ENCODE data around the gene YEATS2. TPM values are rescaled to one million over a fixed set of nuclear protein-coding genes. Genes with fewer than 3 reads are reported as not detected.

YEATS2 gene
- total RNA-seq, 1 donor from 2014 or later = 30.7 TPM

DNA sequence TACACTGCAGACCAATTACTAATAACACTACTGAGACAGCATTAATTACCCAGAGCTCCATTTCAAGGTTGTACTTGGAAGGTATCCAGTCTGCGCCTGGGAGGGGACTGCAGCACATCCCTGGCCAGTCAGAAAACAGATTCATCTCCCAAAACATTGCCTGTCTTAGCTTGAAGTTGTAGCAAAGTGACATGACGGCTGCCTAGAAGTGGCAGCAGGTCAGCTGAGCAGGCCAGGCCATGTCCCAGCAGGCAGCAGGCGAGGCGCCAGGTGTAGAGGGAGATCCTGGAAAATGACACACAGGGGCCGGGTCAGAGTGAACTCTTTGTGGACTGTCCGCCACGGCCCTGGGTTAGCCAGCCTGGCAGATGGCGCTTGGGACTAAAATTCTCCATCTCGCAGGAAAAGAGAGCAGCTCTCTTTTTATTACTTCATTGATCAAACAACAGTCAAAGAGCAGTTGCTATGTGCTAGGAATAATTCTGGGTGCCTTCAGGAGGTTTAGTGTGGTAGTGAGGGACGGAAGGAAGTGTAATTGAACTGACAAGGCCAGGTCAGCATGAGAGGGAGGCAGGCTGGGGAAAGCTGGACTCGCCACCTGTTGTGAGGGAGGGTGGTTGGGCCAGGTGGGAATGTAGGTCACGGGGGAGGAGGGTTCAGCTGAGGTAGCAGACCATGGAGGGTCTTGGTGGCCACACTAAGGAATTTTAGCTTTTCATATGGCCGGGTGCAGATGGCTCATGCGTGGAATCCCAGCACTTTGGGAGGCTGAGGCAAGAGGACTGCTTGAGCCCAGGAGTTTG, 129.1 kb downstream of the YEATS2 start:
- Histone ChIP-seq H3K4me3 (no peak overlapping the region), H3K27ac (no peak overlapping the region), H3K36me3 (peaks cover 29% of the 10 kb centered on the region), H3K27me3 (no peaks in the 10 kb centered on the region), H3K9me3 (no peaks in the 10 kb centered on the region), H3K4me1 (peaks cover 16% of the 10 kb centered on the region)
- ATAC-seq (no peak), DNase-seq (no peak)
- intact Hi-C loops (cut with DNase I) = no loop called here
- TF ChIP-seq, protein P1, sequence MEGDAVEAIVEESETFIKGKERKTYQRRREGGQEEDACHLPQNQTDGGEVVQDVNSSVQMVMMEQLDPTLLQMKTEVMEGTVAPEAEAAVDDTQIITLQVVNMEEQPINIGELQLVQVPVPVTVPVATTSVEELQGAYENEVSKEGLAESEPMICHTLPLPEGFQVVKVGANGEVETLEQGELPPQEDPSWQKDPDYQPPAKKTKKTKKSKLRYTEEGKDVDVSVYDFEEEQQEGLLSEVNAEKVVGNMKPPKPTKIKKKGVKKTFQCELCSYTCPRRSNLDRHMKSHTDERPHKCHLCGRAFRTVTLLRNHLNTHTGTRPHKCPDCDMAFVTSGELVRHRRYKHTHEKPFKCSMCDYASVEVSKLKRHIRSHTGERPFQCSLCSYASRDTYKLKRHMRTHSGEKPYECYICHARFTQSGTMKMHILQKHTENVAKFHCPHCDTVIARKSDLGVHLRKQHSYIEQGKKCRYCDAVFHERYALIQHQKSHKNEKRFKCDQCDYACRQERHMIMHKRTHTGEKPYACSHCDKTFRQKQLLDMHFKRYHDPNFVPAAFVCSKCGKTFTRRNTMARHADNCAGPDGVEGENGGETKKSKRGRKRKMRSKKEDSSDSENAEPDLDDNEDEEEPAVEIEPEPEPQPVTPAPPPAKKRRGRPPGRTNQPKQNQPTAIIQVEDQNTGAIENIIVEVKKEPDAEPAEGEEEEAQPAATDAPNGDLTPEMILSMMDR (IDR thresholded peaks at IDR 0.05) = no peak

DNA sequence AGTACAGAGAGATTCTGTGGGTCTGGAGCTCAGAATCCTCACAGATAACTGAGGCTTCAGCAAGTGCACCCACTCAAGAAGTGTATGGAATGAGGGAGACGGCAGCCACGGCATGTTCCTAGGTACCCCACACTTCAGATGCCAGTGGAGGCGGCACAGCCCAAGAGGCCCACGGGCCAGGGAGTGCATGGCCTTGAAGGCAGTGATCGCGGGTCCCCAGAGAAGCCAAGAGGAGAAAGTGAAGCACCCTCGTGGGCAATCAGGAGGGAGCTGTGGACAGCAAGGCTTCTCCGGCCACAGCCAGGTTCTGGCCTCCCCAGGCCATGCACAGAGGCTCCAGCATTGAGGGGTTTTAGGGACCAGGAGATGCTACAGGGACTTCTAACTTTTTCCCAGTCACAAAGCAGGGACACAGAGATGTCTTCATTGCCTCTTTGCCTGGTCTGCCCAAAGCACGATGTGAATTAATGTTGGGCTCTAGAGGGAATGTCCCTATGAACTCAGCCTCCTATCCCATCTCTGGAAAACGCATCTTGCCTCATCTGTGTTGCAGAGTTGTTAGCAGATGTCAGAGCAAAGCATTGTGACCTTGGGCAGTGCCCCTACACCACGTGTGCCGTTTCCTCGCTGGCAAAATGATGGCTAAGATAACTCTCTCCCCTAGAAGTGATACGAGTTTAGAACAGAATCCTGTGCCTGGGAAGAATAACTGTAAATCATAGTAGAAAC, 130.4 kb downstream of the YEATS2 start:
- ATAC-seq (no peak), DNase-seq (no peak)
- TF ChIP-seq, protein P1 (IDR thresholded peaks at IDR 0.05) = no peak
- H3K27ac ChIP-seq = no peak overlapping the region
- intact Hi-C loops (cut with DNase I) = no loop called here
- peaks cover 16% of the 10 kb centered on the region for H3K4me1 ChIP-seq
- no peaks in the 10 kb centered on the region for H3K27me3 ChIP-seq
- peaks cover 41% of the 10 kb centered on the region for H3K36me3 ChIP-seq
- H3K4me3 ChIP-seq = no peak overlapping the region
- H3K9me3 ChIP-seq = no peaks in the 10 kb centered on the region

DNA sequence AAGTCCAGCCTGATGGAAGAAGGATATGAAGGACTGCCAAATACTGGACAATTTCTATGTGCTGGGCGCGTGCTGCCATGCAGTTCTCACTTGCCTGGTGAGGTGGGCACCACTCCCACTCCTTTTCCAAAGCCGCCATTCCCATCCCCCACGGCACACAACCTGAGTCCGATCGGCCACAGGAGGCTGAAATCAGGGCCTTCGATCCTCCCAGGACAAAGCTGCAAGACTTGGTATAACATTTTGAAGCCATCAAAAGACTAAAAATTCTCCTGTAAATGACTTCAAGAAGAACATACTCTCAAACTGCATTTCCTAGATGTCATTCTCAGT, 130.9 kb downstream of the YEATS2 start:
- H3K9me3 ChIP-seq = no peaks in the 10 kb centered on the region
- intact Hi-C loops (cut with DNase I) = no loop called here
- no peaks in the 10 kb centered on the region for H3K27me3 ChIP-seq
- no peak overlapping the region for H3K27ac ChIP-seq
- H3K4me1 ChIP-seq = peaks cover 16% of the 10 kb centered on the region
- DNase-seq (no peak), ATAC-seq (no peak)
- peaks cover 47% of the 10 kb centered on the region for H3K36me3 ChIP-seq
- TF ChIP-seq, protein P1 (IDR thresholded peaks at IDR 0.05) = no peak
- no peak overlapping the region for H3K4me3 ChIP-seq

DNA sequence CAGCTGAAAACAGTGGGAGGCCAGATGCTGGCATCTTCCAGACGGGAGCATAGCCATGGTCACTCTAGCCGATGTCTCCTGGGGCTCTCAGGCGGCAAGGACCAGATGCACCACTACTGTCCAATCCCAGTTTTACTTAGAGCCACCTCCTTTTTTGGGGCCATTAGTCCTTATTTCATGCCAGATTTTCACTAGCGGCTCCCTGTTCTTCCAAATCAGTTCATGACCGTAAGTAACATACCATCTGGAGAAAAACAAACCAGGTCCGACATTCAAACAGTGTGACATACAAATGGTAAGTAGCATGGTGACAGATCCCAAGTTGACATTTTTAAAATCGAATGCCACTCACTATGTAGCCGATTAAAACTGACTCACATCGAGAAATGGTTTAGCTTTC, 131.9 kb downstream of the YEATS2 start:
- DNase-seq = no peak
- ATAC-seq = no peak
- H3K4me1 ChIP-seq = peaks cover 8% of the 10 kb centered on the region
- H3K27me3 ChIP-seq = no peaks in the 10 kb centered on the region
- no peak overlapping the region for H3K27ac ChIP-seq
- H3K9me3 ChIP-seq = no peaks in the 10 kb centered on the region
- intact Hi-C loops (cut with DNase I) = no loop called here
- peaks cover 56% of the 10 kb centered on the region for H3K36me3 ChIP-seq
- TF ChIP-seq, protein P1 (IDR thresholded peaks at IDR 0.05) = no peak
- no peak overlapping the region for H3K4me3 ChIP-seq

DNA sequence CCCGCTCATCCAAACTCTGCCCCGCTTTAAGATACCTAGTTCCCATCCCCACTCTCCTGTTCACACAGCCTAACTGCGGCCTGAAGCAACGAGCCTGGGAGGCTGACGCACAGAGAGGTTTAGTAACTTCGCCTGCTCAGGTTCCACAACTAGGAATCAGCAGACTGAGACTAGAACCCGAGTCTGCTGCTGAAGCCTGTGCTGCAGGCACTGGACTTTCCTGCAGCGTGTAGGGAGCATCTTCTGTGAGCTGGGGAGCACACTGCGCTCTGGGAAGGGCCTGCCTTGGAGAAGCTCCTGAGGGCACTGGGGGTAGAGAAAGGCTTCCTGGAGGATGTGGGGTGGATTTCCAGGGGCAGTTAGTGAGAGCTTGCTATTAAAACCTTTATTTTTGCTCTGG, 132.6 kb downstream of the YEATS2 start:
- DNase-seq (no peak), ATAC-seq (no peak)
- intact Hi-C loops (cut with DNase I) = no loop called here
- H3K27me3 ChIP-seq = no peaks in the 10 kb centered on the region
- H3K4me3 ChIP-seq = no peak overlapping the region
- peaks cover 62% of the 10 kb centered on the region for H3K36me3 ChIP-seq
- peaks cover 5% of the 10 kb centered on the region for H3K4me1 ChIP-seq
- no peak overlapping the region for H3K27ac ChIP-seq
- H3K9me3 ChIP-seq = no peaks in the 10 kb centered on the region
- TF ChIP-seq, protein P1 (IDR thresholded peaks at IDR 0.05) = no peak
